KMS-11 (cell line): Measurements from ENCODE around the gene SLC6A4.

Experiments used
- H2AFZ ChIP-seq: fragments of 200-600 bp; sonication (generic); 2 replicates; pipeline ENCODE4 v1.6.1; 2016; ENCODE audit warnings: antibody characterized with exemption, mixed run types, low read depth
- H3K27ac ChIP-seq: fragments of 200-600 bp; sonication (generic); 2 replicates; pipeline ENCODE4 v1.6.1; 2016; ENCODE audit warnings: mild to moderate bottlenecking, mixed run types
- H3K27me3 ChIP-seq: fragments of 200-600 bp; sonication (generic); 2 replicates; pipeline ENCODE4 v1.6.1; 2017; ENCODE audit warnings: mild to moderate bottlenecking, low read depth, mixed run types, moderate library complexity; ENCODE audit not compliant: insufficient read depth
- H3K36me3 ChIP-seq: fragments of 200-600 bp; sonication (generic); 2 replicates; pipeline ENCODE4 v1.6.1; 2017; ENCODE audit warnings: mild to moderate bottlenecking, mixed run types; ENCODE audit not compliant: insufficient read depth
- H3K4me1 ChIP-seq: fragments of 200-600 bp; sonication (generic); 2 replicates; pipeline ENCODE4 v1.6.1; 2016; ENCODE audit warnings: mild to moderate bottlenecking, low read depth, mixed run types; ENCODE audit not compliant: poor library complexity, severe bottlenecking
- H3K4me2 ChIP-seq: fragments of 200-600 bp; sonication (generic); 2 replicates; pipeline ENCODE4 v1.7.0; 2016; ENCODE audit warnings: mild to moderate bottlenecking, mixed run types
- H3K4me3 ChIP-seq: fragments of 200-600 bp; sonication (generic); IDR thresholded peaks from 2 replicates; pipeline ENCODE4 v1.6.1; 2017; ENCODE audit warnings: low read depth, low read length, mixed read lengths; ENCODE audit not compliant: insufficient read depth
- H3K79me2 ChIP-seq: fragments of 200-600 bp; sonication (generic); 2 replicates; pipeline ENCODE4 v1.6.1; 2016; ENCODE audit warnings: low read depth, mixed run types; ENCODE audit not compliant: insufficient read depth
- H3K9ac ChIP-seq: fragments of 200-600 bp; sonication (generic); 2 replicates; pipeline ENCODE4 v1.6.1; 2016; ENCODE audit warnings: mild to moderate bottlenecking, mixed run types
- H4K20me1 ChIP-seq: fragments of 200-600 bp; sonication (generic); 2 replicates; pipeline ENCODE4 v1.6.1; 2016; ENCODE audit warnings: mild to moderate bottlenecking, mixed run types; ENCODE audit not compliant: insufficient read depth
- TF ChIP-seq, protein P1 (sequence below): fragments of 200-600 bp; sonication (generic); conservative IDR thresholded peaks from 2 replicates; pipeline ENCODE4 v1.6.1; 2017; ENCODE audit warnings: low read depth, mild to moderate bottlenecking, antibody characterized with exemption, low read length, moderate library complexity, mixed read lengths

The SLC6A4 gene

GRCh38 chr17:30196504-30196903 is 39.0 kb downstream of the SLC6A4 start:
- Histone ChIP-seq H3K9ac (no peak overlapping the region), H2AFZ (no peak overlapping the region), H3K79me2 (no peaks in the 10 kb centered on the region), H3K36me3 (no peaks in the 10 kb centered on the region), H4K20me1 (no peaks in the 10 kb centered on the region), H3K27ac (no peak overlapping the region), H3K27me3 (no peaks in the 10 kb centered on the region), H3K4me3 (no peak overlapping the region), H3K4me1 (no peaks in the 10 kb centered on the region), H3K4me2 (no peak overlapping the region)
- TF ChIP-seq, protein P1, sequence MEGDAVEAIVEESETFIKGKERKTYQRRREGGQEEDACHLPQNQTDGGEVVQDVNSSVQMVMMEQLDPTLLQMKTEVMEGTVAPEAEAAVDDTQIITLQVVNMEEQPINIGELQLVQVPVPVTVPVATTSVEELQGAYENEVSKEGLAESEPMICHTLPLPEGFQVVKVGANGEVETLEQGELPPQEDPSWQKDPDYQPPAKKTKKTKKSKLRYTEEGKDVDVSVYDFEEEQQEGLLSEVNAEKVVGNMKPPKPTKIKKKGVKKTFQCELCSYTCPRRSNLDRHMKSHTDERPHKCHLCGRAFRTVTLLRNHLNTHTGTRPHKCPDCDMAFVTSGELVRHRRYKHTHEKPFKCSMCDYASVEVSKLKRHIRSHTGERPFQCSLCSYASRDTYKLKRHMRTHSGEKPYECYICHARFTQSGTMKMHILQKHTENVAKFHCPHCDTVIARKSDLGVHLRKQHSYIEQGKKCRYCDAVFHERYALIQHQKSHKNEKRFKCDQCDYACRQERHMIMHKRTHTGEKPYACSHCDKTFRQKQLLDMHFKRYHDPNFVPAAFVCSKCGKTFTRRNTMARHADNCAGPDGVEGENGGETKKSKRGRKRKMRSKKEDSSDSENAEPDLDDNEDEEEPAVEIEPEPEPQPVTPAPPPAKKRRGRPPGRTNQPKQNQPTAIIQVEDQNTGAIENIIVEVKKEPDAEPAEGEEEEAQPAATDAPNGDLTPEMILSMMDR, result no peak

DNA sequence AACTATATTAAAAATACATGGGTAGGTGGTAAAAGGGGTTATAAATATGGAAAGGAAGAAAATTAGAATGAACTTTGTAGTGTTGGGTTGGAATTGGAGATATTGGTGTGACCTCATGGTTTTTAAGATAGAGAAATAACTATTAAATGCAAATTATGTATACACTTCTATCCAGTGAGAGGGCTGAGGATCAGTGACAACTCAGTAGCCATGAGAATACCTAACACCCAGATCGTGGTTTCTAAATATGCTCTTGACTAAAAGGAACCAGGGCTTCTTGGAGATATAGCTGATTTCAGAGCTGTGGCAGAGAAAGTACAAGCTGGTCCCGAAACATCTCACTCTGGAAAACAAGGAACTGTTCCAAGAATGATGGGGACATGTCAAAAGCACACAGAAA is 44.4 kb downstream of the SLC6A4 start:
- TF ChIP-seq, protein P1, result no peak
- H3K79me2 ChIP-seq, result no peaks in the 10 kb centered on the region
- no peaks in the 10 kb centered on the region for H3K27me3 ChIP-seq
- H3K4me1 ChIP-seq, result no peaks in the 10 kb centered on the region
- H3K4me3 ChIP-seq, result no peak overlapping the region
- H3K36me3 ChIP-seq, result no peaks in the 10 kb centered on the region
- no peak overlapping the region for H3K4me2 ChIP-seq
- H3K9ac ChIP-seq, result no peak overlapping the region; the same call in 1 of the 2 replicates
- H4K20me1 ChIP-seq, result no peaks in the 10 kb centered on the region
- no peak overlapping the region for H2AFZ ChIP-seq
- no peak overlapping the region for H3K27ac ChIP-seq

GRCh38 chr17:30188211-30188939 is 47.1 kb downstream of the SLC6A4 start:
- H3K4me3 ChIP-seq, result no peak overlapping the region
- H2AFZ ChIP-seq, result no peak overlapping the region
- no peak overlapping the region for H3K9ac ChIP-seq
- TF ChIP-seq, protein P1, result no peak
- H3K27me3 ChIP-seq, result no peaks in the 10 kb centered on the region
- H3K27ac ChIP-seq, result no peak overlapping the region
- H3K36me3 ChIP-seq, result no peaks in the 10 kb centered on the region
- H4K20me1 ChIP-seq, result no peaks in the 10 kb centered on the region
- no peaks in the 10 kb centered on the region for H3K4me1 ChIP-seq
- H3K79me2 ChIP-seq, result no peaks in the 10 kb centered on the region
- no peak overlapping the region for H3K4me2 ChIP-seq

- H3K4me1 ChIP-seq, result no peaks in the 10 kb centered on the region
- H3K36me3 ChIP-seq, result no peaks in the 10 kb centered on the region
- H3K4me3 ChIP-seq, result no peak overlapping the region
- no peak overlapping the region for H3K9ac ChIP-seq
- H3K27me3 ChIP-seq, result no peaks in the 10 kb centered on the region
- no peak overlapping the region for H2AFZ ChIP-seq
- no peaks in the 10 kb centered on the region for H4K20me1 ChIP-seq
- H3K27ac ChIP-seq, result no peak overlapping the region
- no peaks in the 10 kb centered on the region for H3K79me2 ChIP-seq
- TF ChIP-seq, protein P1, result no peak
- H3K4me2 ChIP-seq, result no peak overlapping the region
Observed at GRCh38 chr17:30187573-30187972, 47.9 kb downstream of the SLC6A4 start.
